ENCODE data around the gene DYNC1I1. TPM values are rescaled to one million over a fixed set of nuclear protein-coding genes. Genes with fewer than 3 reads are reported as not detected.

Gene DYNC1I1
- total and polyA plus RNA-seq, 4 donors, result 0.39 to 7.6 (median 1.5) TPM

- H3K36me3 ChIP-seq (ENCODE audit: control insufficient read depth in 4 of 4, insufficient read depth in 4 of 4, low read length in 4 of 4), result no peaks in the 10 kb centered on the region
- DNase-seq, result peak; percentile 89 to 94 (median 93)
- H3K4me3 ChIP-seq, result no peak overlapping the region
- WGBS, 2 donors, result 33 to 39% methylated on average over 19 of the region's 19 CpGs
- H3K27me3 ChIP-seq (ENCODE audit: control insufficient read depth in 3 of 3, insufficient read depth in 3 of 3, low read length in 2 of 3), result peaks cover 0 to 15% (median 0%) of the 10 kb centered on the region in 3 donors
- peaks cover 0 to 32% (median 7%) of the 10 kb centered on the region in 5 donors for H3K4me1 ChIP-seq (ENCODE audit: control insufficient read depth in 5 of 5, insufficient read depth in 5 of 5, low read length in 5 of 5)
- peak; percentile 79 for ATAC-seq (ENCODE audit: insufficient read depth, low FRiP score)
- H3K9me3 ChIP-seq (ENCODE audit: control insufficient read depth in 4 of 4, insufficient read depth in 3 of 4, low read length in 3 of 4), result no peaks in the 10 kb centered on the region
- TF ChIP-seq CTCF (IDR thresholded peaks at IDR 0.05; ENCODE audit: control extremely low read depth, extremely low read depth), result peak; percentile 83
- H3K9ac ChIP-seq (ENCODE audit: insufficient read depth in 1 of 2, low read length in 2 of 2), result peak overlapping the region in 1 of 2 donors; percentile 64
- no peak overlapping the region for H3K27ac ChIP-seq (ENCODE audit: low read depth in 1 of 2, low read length in 1 of 2)
Measured at GRCh38 chr7:95916573-95917297, 144.4 kb downstream of the DYNC1I1 start.

- ATAC-seq (ENCODE audit: insufficient read depth, low FRiP score), result no peak
- Histone ChIP-seq H3K9ac (ENCODE audit: insufficient read depth in 1 of 2, low read length in 2 of 2) (no peak overlapping the region), H3K4me3 (no peak overlapping the region)
Measured at GRCh38 chr7:95917634-95918033, 145.3 kb downstream of the DYNC1I1 start.

GRCh38 chr7:95919556-95919955, 147.2 kb downstream of the DYNC1I1 start:
- Histone ChIP-seq H3K9ac (ENCODE audit: insufficient read depth in 1 of 2, low read length in 2 of 2) (no peak overlapping the region), H3K4me3 (no peak overlapping the region), H3K36me3 (ENCODE audit: control insufficient read depth in 4 of 4, insufficient read depth in 4 of 4, low read length in 4 of 4) (no peaks in the 10 kb centered on the region), H3K27me3 (ENCODE audit: control insufficient read depth in 3 of 3, insufficient read depth in 3 of 3, low read length in 2 of 3) (peaks cover 0 to 11% (median 0%) of the 10 kb centered on the region in 3 donors), H3K4me1 (ENCODE audit: control insufficient read depth in 5 of 5, insufficient read depth in 5 of 5, low read length in 5 of 5) (peaks cover 0 to 35% (median 9%) of the 10 kb centered on the region in 5 donors), H3K9me3 (ENCODE audit: control insufficient read depth in 4 of 4, insufficient read depth in 3 of 4, low read length in 3 of 4) (no peaks in the 10 kb centered on the region), H3K27ac (ENCODE audit: low read depth in 1 of 2, low read length in 1 of 2) (no peak overlapping the region)
- no peak for ATAC-seq (ENCODE audit: insufficient read depth, low FRiP score)
- DNase-seq, result peak in 2 of 3 donors; percentile 69 to 74
- TF ChIP-seq CTCF (IDR thresholded peaks at IDR 0.05; ENCODE audit: control extremely low read depth, extremely low read depth), result no peak
- WGBS, 2 donors, result 86 to 88% methylated on average over 2 of the region's 2 CpGs

More at GRCh38 chr7:95917634-95918033, 145.3 kb downstream of the DYNC1I1 start:
- Histone ChIP-seq H3K9me3 (ENCODE audit: control insufficient read depth in 4 of 4, insufficient read depth in 3 of 4, low read length in 3 of 4) (no peaks in the 10 kb centered on the region), H3K36me3 (ENCODE audit: control insufficient read depth in 4 of 4, insufficient read depth in 4 of 4, low read length in 4 of 4) (no peaks in the 10 kb centered on the region), H3K27me3 (ENCODE audit: control insufficient read depth in 3 of 3, insufficient read depth in 3 of 3, low read length in 2 of 3) (peaks cover 0 to 20% (median 0%) of the 10 kb centered on the region in 3 donors), H3K4me1 (ENCODE audit: control insufficient read depth in 5 of 5, insufficient read depth in 5 of 5, low read length in 5 of 5) (peaks cover 0 to 32% (median 7%) of the 10 kb centered on the region in 5 donors), H3K27ac (ENCODE audit: low read depth in 1 of 2, low read length in 1 of 2) (no peak overlapping the region)
- TF ChIP-seq CTCF (IDR thresholded peaks at IDR 0.05; ENCODE audit: control extremely low read depth, extremely low read depth), result no peak
- peak in 1 of 3 donors; percentile 27 for DNase-seq
- 81 to 86% methylated on average over 8 of the region's 8 CpGs for WGBS, 2 donors
